PC-3 (cell line): ENCODE results near the gene TPST1. TPM values are rescaled to one million over a fixed set of nuclear protein-coding genes. Genes with fewer than 3 reads are reported as not detected.
"Not testable (repeated sequence)": the region's sequence is repeated elsewhere in the genome, so short reads cannot be mapped to it uniquely, and the experiment has no call there.

Source experiments
- ATAC-seq: fragments of 200-7000 bp; cut with Tn5 transposase; 2 replicates; pipeline ENCODE4 v1.9.1; 2020; ENCODE audit warnings: mild to moderate bottlenecking, moderate library complexity
- Bru-seq: library from RNA; stranded (reverse); fragments of 400-500 nt; gene quantifications from one replicate; lab custom pipeline; 2021; lab: Mats Ljungman, UMichigan
- BruChase-seq, 2 experiments: library from RNA; stranded (reverse); fragments of 400-500 nt; gene quantifications; one replicate each; lab custom pipeline; 2021; lab: Mats Ljungman, UMichigan
- BruUV-seq: library from RNA; stranded (reverse); fragments of 400-500 nt; replicated peaks from 2 replicates; lab custom pipeline; 2021; lab: Mats Ljungman, UMichigan
- CTCF ChIA-PET: fragments of 300-600 bp; sonication (Branson Sonifier 250); formaldehyde crosslinking; loops from one replicate; lab custom pipeline; 2022; ENCODE audit warnings: antibody characterized with exemption; lab: Charles Lee
- POLR2A ChIA-PET: fragments of 300-600 bp; sonication (Branson Sonifier 250); formaldehyde crosslinking; loops from one replicate; lab custom pipeline; 2022; ENCODE audit warnings: antibody characterized with exemption; ENCODE audit not compliant: unreplicated experiment; lab: Charles Lee
- DNase-seq: peaks from one replicate; pipeline ENCODE4 v3.0.0-alpha.2; 2015
- H2AFZ ChIP-seq: fragments of 300-600 bp; sonication (generic); 2 replicates; pipeline ENCODE4 v1.6.0; 2016; ENCODE audit warnings: antibody characterized with exemption, low read length
- H3F3A ChIP-seq: fragments of 300-600 bp; sonication (generic); one replicate; pipeline ENCODE4 v1.6.0; 2017; ENCODE audit warnings: antibody characterized with exemption, low read length, control low read depth, mild to moderate bottlenecking; ENCODE audit not compliant: unreplicated experiment
- H3K27ac ChIP-seq: fragments of 300-600 bp; sonication (generic); 2 replicates; pipeline ENCODE4 v1.5.1; 2016; ENCODE audit warnings: mild to moderate bottlenecking, low read length
- H3K27me3 ChIP-seq: fragments of 300-600 bp; sonication (generic); 2 replicates; pipeline ENCODE4 v1.6.1; 2016; ENCODE audit warnings: low read length, mixed read lengths
- H3K36me3 ChIP-seq: fragments of 300-600 bp; sonication (generic); 2 replicates; pipeline ENCODE4 v1.6.1; 2016; ENCODE audit warnings: low read depth, mixed run types, low read length, mixed read lengths
- H3K4me1 ChIP-seq: fragments of 300-600 bp; sonication (generic); 2 replicates; pipeline ENCODE4 v1.5.1; 2016; ENCODE audit warnings: low read length; ENCODE audit not compliant: insufficient read depth
- H3K4me2 ChIP-seq: fragments of 300-600 bp; sonication (generic); 2 replicates; pipeline ENCODE4 v1.6.0; 2016; ENCODE audit warnings: low read length
- H3K4me3 ChIP-seq: fragments of 300-600 bp; sonication (generic); 2 replicates; pipeline ENCODE4 v1.5.1; 2016; ENCODE audit warnings: mild to moderate bottlenecking, low read length, mixed read lengths
- H3K79me2 ChIP-seq: fragments of 300-600 bp; sonication (generic); 2 replicates; pipeline ENCODE4 v1.6.1; 2017; ENCODE audit warnings: low read length, mixed read lengths
- H3K9ac ChIP-seq: fragments of 300-600 bp; sonication (generic); 2 replicates; pipeline ENCODE4 v1.6.0; 2016; ENCODE audit warnings: mild to moderate bottlenecking, low read length
- H3K9me2 ChIP-seq: fragments of 300-600 bp; sonication (generic); replicated peaks from 2 replicates; pipeline ENCODE4 v1.6.1; 2016; ENCODE audit warnings: mixed run types, low read length, mixed read lengths
- H3K9me3 ChIP-seq: fragments of 300-600 bp; sonication (generic); 2 replicates; pipeline ENCODE4 v1.6.1; 2016; ENCODE audit warnings: low read length, mixed read lengths
- H4K20me1 ChIP-seq: fragments of 300-600 bp; sonication (generic); 2 replicates; pipeline ENCODE4 v1.6.1; 2016; ENCODE audit warnings: low read length, mixed read lengths
- EZH2 ChIP-seq: fragments of 300-600 bp; sonication (generic); IDR thresholded peaks from one replicate; pipeline ENCODE4 v1.6.1; 2017; ENCODE audit warnings: antibody characterized with exemption, mild to moderate bottlenecking, low read length; ENCODE audit not compliant: unreplicated experiment
- EZH2phosphoT487 ChIP-seq: fragments of 300-600 bp; sonication (generic); IDR thresholded peaks from 2 replicates; pipeline ENCODE4 v1.6.1; 2018; ENCODE audit warnings: mild to moderate bottlenecking, antibody characterized with exemption, low read length, borderline replicate concordance
- intact Hi-C: fragments of 100-400 bp; cut with micrococcal nuclease; formaldehyde crosslinking; loops from 2 replicates; pipeline ENCODE4 v1.9.0; 2023
- long read RNA-seq: library from polyadenylated mRNA; unstranded; transcript quantifications from one replicate; pipeline ENCODE4 v2.0.0, GENCODE V29; 2021; ENCODE audit not compliant: unreplicated experiment
- total RNA-seq: library from RNA; depleted of rRNA; stranded (reverse); fragments of >200 nt; gene quantifications from 2 replicates; pipeline ENCODE4 v1.2.3, GENCODE V29; 2014; rRNA removed
- TF ChIP-seq, protein P1 (sequence below): fragments of 300-600 bp; sonication (generic); conservative IDR thresholded peaks from 2 replicates; pipeline ENCODE4 v1.5.1; 2017; ENCODE audit warnings: antibody characterized with exemption, low read depth, mild to moderate bottlenecking, low read length

Gene TPST1
- total RNA-seq (12.7 and 14.4 TPM in 2 replicates), Bru-seq, nascent RNA (percentile 70 among the genes with signal in this experiment), BruChase-seq, experiment 1, labeled RNA remaining after a 6-hour chase (percentile 66 among the genes with signal in this experiment), BruChase-seq, experiment 2, labeled RNA remaining after a 2-hour chase (percentile 70 among the genes with signal in this experiment)
- long read RNA-seq, transcript TPST1-201 (6 exons, 2,116 nt) = major isoform, 9 of 42 reads
- long read RNA-seq, partial matches to known transcripts = 1 of 42 reads
- long read RNA-seq, other reads (novel, unspliced or antisense) = 31 of 42 reads

DNA sequence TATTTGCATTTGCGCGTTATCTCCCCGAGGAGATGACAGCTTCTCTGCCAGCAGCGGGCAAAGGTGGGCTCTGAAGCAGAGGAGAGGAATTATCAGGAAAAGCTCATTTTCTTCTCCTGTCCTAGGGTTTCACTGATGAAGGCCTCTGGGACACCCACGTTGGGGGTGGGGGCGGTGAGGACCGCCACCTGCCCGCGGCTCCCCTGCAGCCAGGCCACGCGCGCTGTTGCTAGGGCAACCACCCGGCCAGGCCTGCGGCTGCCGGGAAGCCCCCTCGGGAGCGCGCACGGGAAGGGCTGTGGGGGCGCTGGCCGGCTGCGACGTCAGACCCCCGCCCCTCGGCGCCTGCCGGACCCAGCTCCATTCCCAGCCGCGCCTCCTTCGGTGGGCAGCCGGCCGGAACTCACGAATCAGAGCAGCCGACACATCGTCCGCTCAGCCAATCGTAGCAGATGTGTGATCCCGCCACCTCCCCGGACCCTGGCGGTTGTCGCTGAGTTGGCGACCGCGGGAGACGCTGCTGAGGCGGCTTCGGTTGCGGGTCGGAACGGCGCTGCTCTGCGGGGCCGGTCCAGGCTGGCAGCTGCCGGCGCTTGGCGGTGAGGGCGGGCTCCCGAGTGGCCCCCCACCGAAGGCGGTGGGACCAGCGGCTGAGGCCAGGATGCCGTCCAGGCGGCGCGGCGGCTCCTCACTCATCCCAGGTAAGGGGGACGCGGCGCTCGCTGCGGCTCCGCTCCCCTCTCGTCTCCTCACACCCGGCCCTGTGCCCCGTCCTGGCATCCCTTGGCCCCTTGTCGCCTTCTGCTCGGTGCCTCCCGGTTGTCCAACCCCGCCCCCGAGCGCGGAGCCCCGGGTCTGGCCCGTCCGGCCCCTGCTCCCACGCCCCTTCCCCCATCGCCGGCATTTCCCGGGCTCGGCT, at the start of gene TPST1:
TSS of gene TPST1 (plus strand) at position 513 of the 919 bp plus-strand sequence. CDS start 35,092 bp downstream, outside the sequence.
- Histone ChIP-seq H3K27me3 (no peaks in the 10 kb centered on the region), H2AFZ (peak within 1 kb of the TSS; percentile 94), H3K9me3 (no peaks in the 10 kb centered on the region), H3K9me2 (no peaks in the 10 kb centered on the region), H3K4me2 (peak within 1 kb of the TSS; percentile 86), H3K4me3 (peak within 1 kb of the TSS; percentile 71), H4K20me1 (no peaks in the 10 kb centered on the region), H3K4me1 (peaks cover 7% of the 10 kb centered on the region), H3K9ac (peak within 1 kb of the TSS; percentile 62), H3K36me3 (no peaks in the 10 kb centered on the region), H3F3A (no peaks in the 10 kb centered on the region), H3K79me2 (peaks cover 12% of the 10 kb centered on the region), H3K27ac (no peak within 1 kb of the TSS)
- no TSS peak for BruUV-seq
- DNase-seq (peak; percentile 85), ATAC-seq (peak; percentile 94)
- intact Hi-C loops = loop anchor here (10.0 kb wide), 1 partner anchor 170 kb away; no protein-coding TSS in a partner anchor
- POLR2A ChIA-PET = interaction anchor here (0.6 kb wide), 4 partner anchors 9 to 425 kb away, joined by 3 to 4 read pairs (median 3); no protein-coding TSS in a partner anchor
- TF ChIP-seq, protein P1, sequence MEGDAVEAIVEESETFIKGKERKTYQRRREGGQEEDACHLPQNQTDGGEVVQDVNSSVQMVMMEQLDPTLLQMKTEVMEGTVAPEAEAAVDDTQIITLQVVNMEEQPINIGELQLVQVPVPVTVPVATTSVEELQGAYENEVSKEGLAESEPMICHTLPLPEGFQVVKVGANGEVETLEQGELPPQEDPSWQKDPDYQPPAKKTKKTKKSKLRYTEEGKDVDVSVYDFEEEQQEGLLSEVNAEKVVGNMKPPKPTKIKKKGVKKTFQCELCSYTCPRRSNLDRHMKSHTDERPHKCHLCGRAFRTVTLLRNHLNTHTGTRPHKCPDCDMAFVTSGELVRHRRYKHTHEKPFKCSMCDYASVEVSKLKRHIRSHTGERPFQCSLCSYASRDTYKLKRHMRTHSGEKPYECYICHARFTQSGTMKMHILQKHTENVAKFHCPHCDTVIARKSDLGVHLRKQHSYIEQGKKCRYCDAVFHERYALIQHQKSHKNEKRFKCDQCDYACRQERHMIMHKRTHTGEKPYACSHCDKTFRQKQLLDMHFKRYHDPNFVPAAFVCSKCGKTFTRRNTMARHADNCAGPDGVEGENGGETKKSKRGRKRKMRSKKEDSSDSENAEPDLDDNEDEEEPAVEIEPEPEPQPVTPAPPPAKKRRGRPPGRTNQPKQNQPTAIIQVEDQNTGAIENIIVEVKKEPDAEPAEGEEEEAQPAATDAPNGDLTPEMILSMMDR = peak; percentile 50
- TF ChIP-seq EZH2phosphoT487 = no peak
- CTCF ChIA-PET = interaction anchor here (1.1 kb wide), 1 partner anchor 289 kb away, joined by 5 read pairs; no protein-coding TSS in a partner anchor

DNA sequence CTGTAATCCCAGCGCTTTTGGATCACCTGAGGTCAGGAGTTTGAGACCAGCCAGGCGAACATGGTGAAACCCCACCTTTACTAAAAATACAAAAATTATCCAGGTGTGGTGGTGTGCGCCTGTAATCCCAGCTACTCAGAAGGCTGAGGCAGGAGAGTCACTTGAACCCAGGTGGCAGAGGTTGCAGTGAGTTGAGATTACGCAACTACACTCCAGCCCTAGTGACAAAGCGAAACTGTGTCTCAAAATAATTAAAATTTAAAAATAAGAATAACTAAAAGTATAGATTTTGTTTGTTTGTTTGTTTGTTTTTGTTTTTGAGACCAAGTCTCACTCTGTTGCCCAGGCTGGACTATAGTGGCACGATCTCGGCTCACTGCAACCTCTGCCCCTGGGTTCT, 49.1 kb upstream of the TPST1 start:
- intact Hi-C loops, H3K9me3 ChIP-seq, CTCF ChIA-PET, H3K27me3 ChIP-seq, ATAC-seq, H3K9ac ChIP-seq, H4K20me1 ChIP-seq, H3F3A ChIP-seq, POLR2A ChIA-PET, BruUV-seq, H3K79me2 ChIP-seq, H2AFZ ChIP-seq, DNase-seq, H3K9me2 ChIP-seq, H3K4me3 ChIP-seq, H3K27ac ChIP-seq, H3K4me2 ChIP-seq, H3K4me1 ChIP-seq: not testable (repeated sequence)
- peaks cover 34% of the 10 kb centered on the region for H3K36me3 ChIP-seq

DNA sequence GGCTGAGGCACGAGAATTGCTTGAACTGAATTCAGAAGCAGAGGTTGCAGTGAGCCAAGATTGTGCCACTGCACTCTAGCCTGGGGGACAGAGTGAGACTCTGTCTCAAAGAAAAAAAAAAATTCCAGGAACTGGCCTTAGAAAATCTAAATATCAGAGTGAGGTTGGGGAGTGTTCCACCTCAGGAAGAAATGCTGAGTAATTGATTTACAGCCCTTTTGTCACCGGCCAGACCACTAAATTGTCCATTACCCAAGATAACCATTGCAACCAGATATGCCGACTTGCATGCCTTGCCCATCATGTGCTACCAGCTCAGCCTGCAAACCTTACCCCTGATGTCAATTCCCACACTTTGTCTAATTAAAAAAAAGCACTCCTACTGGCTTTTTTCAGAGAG, 48.1 kb upstream of the TPST1 start:
- no peak overlapping the region for H3K4me2 ChIP-seq
- H4K20me1 ChIP-seq = no peaks in the 10 kb centered on the region
- H3K27me3 ChIP-seq = no peaks in the 10 kb centered on the region
- H3K9me2 ChIP-seq = no peaks in the 10 kb centered on the region
- no TSS peak for BruUV-seq
- H3K4me1 ChIP-seq = no peaks in the 10 kb centered on the region
- H3K36me3 ChIP-seq = peaks cover 29% of the 10 kb centered on the region
- H2AFZ ChIP-seq = no peak overlapping the region
- no peak overlapping the region for H3K4me3 ChIP-seq
- intact Hi-C loops = no loop called here
- H3K9ac ChIP-seq = no peak overlapping the region
- H3K79me2 ChIP-seq = no peaks in the 10 kb centered on the region
- DNase-seq (no peak), ATAC-seq (no peak)
- H3K9me3 ChIP-seq = no peaks in the 10 kb centered on the region
- POLR2A ChIA-PET = no interaction called here
- H3F3A ChIP-seq = no peaks in the 10 kb centered on the region
- CTCF ChIA-PET = no interaction called here
- no peak overlapping the region for H3K27ac ChIP-seq
- no peak for TF ChIP-seq EZH2
